Occipital lobe (tissue), 3 donors: ENCODE data around the gene EI24. TPM values are rescaled to one million over a fixed set of nuclear protein-coding genes. Genes with fewer than 3 reads are reported as not detected.

Experiments
- DNase-seq: peaks from one replicate; lab custom pipeline; 2025; lab: John Stamatoyannopoulos, UW
- small RNA-seq: library from RNA; depleted of rRNA; stranded (forward); fragments of <200 nt; gene quantifications from one replicate; pipeline ENCODE3, GENCODE V24; 2014
- total RNA-seq: library from RNA; depleted of rRNA; stranded (reverse); fragments of >200 nt; gene quantifications from one replicate; pipeline ENCODE4 v1.2.3, GENCODE V29; 2014

EI24 gene
- total RNA-seq, 1 donor from 2014 or later: 95.9 TPM

DNA sequence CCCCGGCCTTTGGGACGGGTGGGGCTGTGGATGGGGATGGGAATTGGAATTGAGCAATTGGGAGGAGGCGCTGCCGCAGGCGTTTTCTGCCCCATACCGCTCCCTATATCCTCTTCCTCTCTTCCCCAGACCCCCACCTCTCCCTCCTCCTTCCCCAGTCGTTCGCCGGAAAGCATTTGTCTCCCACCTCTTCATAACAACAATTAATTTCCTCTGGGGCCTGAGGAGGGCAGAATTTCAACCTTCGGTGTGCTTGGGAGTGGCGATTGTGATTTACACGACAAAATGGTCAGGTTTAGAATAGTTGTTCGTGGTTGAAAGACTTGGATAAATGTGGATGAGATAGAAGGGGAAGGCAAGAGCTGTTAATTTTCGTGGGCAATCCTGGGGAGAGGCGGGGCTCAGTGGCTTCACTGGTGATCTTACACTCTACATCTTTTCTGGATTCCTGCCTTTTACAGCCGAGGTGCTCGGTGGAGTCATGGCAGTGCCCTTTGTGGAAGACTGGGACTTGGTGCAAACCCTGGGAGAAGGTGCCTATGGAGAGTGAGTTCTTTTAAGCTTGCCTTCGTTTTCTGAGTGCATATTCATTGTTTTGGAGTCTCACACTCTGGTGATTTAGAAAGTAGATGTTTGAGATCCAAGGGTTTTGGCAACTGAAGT lies 57.1 kb downstream of the EI24 start:
- no peak for DNase-seq

DNA sequence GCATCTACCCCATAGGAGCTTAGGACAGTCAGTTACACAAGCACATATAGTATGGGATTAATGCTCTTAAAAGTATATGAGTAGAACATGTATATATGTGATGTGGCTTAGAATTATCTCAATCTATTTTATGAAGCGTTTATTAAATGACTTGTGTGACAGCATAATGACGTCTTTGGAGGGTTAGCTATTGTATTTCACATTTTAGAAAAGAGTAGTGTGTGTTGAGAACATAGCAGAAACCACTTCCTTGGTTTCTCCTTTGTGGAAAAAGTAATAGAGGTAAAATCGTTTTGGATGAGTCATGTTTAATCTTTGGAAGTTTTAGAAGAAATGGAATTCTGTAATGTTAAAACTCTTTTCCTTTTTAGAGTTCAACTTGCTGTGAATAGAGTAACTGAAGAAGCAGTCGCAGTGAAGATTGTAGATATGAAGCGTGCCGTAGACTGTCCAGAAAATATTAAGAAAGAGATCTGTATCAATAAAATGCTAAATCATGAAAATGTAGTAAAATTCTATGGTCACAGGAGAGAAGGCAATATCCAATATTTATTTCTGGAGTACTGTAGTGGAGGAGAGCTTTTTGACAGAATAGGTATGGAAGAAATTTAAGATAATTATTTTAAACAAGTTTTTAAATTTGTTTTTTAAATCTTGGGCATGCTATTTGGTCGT lies 58.1 kb downstream of the EI24 start:
- no peak for DNase-seq

Small RNA genes within 50 kb of the gene (small RNA-seq; reads per million reads assigned to genes)
- not detected for gene RNU6-1156P

Other genes starting within 250 kb of the EI24 start
- 295 TPM for gene FEZ1, start 73.2 kb upstream of the EI24 start, total RNA-seq
- gene STT3A, start 23.4 kb downstream of the EI24 start, total RNA-seq: 84.2 TPM
- gene CHEK1, start 55.7 kb downstream of the EI24 start, total RNA-seq: 17.5 TPM
- gene ACRV1, start 111.4 kb downstream of the EI24 start, total RNA-seq: 0.31 TPM
- gene PATE1, start 176.8 kb downstream of the EI24 start, total RNA-seq: not detected
- 1.6 TPM for gene PATE2, start 209.4 kb downstream of the EI24 start, total RNA-seq
- gene PATE3, start 218.7 kb downstream of the EI24 start, total RNA-seq: not detected